GM18498 (cell line): ENCODE results near the gene PDZD2.
"Not testable (repeated sequence)": the region's sequence is repeated elsewhere in the genome, so short reads cannot be mapped to it uniquely, and the experiment has no call there.

Source experiments
- ATAC-seq: cut with Tn5 transposase; IDR thresholded peaks from one replicate; pipeline ENCODE4 v1.9.1; 2021; ENCODE audit warnings: mild to moderate bottlenecking, moderate library complexity; ENCODE audit not compliant: unreplicated experiment

Gene PDZD2

DNA sequence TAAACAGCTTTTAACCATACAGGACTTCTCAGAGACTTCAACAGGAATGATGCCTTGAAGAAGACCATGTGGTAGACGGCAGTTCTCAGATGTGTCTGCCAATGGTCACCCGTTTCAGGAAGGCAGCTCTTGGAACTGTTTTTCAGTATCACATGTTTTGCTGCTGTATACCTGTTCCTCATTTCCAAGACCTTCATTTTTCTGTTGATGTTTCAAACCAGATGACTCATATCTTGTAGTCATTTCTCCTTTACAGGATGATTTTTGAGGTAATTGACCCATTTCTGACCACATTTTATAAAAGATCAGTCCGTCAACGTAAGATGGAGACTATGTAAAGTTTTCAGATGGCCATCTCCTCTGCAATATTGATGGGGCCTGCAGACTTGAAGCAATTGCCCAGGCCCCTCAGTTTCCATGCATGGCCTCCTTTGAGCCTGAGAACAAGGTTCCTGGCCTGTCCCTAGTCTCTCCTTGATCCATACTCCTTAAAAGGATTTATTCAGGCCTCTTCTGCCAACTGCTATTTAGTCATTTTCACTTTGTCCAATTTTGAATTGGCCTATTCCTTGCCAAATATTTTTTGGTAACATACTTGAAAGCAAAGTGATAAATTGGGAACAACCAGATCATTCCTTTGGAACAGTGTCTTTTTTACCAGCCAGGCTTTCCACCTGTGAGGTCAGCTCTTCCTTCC is 128.6 kb downstream of the PDZD2 start:
- peak; percentile 31 for ATAC-seq

DNA sequence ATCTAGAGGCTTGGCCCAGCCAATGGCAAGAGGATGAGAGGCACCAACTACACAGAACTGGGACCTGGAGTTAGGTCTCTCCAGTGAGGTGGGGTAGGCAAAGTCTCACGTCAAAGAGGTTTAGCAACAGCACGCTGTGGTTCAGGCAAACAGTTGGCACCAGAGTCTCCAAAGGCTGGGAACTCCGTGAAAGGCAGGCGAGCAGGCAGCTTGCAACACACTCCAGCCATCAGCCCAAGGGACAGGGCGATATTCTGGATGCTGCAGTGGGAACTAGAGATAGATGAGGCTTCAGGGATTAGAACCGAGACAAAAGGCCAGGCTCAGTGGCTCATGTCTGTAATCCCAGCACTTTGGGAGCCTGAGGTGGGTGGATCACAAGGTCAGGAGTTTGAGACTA is 129.1 kb downstream of the PDZD2 start:
- ATAC-seq, result no peak

GRCh38 chr5:31768784-31769183 is 129.9 kb downstream of the PDZD2 start:
- no peak for ATAC-seq

DNA sequence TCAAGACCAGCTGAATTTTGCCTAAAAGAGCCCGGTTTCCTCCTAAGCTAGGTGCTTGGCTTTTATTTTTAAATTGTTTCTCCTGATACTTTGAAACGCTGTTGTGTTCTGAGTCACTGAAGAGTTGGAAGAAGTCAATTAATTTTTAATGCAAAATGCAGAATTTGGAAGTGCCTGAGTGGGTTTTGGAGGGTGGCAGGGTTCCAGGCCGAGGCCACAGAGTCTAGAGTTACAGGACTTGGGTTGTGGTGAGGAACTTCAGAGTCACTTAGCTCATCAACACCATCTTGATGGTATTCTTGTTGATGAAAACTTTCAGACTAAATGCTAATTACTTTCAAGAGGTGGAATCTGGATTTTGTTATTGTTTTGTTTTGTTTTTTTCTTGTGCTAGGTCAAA is 130.6 kb downstream of the PDZD2 start:
- no peak for ATAC-seq

GRCh38 chr5:31770132-31770720 is 131.3 kb downstream of the PDZD2 start:
- no peak for ATAC-seq

- peak; percentile 91 for ATAC-seq
These were observed 132.1 kb downstream of the PDZD2 start for GRCh38 chr5:31770998-31771397.

- peak; percentile 16 for ATAC-seq
These were observed 132.6 kb downstream of the PDZD2 start for GRCh38 chr5:31771500-31771899.

DNA sequence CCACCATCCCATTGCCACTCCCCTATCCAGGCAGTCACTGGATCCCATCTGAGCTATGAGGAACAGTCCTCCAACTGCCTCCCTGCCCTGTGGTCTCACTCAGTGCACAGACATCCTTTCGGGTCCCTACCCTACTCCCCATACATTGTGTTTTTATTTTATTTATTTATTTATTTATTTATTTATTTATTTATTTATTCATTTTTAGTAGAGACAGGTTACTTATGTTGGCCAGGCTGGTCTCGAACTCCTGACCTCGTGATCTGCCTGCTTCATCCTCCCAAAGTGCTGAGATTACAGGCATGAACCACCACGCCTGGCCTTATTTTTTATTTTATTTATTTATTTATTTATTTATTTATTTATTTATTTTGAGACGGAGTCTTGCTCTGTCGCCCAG is 137.4 kb downstream of the PDZD2 start:
- ATAC-seq, result not testable (repeated sequence)

DNA sequence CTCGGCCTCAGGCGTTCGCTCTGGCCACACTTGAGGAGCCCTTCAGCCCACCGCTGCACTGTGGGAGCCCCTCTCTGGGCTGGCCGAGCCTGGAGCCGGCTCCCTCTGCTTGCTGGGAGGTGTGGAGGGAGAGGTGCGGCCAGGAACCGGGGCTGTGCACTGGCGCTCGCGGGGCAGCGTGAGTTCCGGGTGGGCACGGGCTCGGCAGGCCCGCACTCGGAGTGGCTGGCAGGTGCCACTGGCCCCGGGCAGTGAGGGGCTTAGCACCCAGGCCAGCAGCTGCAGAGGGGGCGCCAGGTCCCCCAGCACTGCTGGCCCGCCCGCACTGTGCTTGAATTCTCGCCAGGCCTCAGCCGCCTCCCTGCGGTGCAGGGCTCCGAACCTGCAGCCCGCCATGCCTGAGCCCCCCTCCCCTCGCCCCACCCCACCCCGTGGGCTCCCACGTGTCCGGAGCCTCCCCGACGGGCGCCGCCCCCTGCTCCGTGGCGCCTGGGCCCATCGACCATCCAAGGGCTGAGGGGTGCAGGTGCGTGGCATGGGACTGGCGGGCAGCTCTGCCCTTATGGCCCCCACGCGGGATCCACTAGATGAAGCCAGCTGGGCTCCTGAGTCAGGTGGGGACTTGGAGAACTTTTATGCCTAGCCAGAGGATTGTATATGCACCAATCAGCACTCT is 138.2 kb downstream of the PDZD2 start:
- no peak for ATAC-seq

DNA sequence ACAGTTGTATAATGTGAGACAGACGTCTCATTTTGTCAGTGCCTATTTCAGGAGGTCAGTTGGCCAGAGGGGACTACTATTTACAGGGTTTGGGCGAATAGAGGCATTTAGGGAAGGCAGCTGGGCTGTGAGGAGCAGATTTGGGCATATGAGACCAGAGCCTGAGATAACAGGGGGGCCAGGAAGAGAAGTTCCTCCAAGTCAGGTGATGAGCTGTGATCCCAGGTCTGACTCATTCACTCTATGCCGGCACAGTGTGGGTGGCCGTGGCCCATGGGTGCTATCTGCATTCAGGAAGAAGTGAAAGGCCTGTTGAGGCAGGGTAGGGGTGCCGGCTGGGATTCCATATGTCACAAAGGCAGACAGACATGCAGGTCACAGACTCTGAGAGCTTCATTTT is 142.8 kb downstream of the PDZD2 start:
- no peak for ATAC-seq

DNA sequence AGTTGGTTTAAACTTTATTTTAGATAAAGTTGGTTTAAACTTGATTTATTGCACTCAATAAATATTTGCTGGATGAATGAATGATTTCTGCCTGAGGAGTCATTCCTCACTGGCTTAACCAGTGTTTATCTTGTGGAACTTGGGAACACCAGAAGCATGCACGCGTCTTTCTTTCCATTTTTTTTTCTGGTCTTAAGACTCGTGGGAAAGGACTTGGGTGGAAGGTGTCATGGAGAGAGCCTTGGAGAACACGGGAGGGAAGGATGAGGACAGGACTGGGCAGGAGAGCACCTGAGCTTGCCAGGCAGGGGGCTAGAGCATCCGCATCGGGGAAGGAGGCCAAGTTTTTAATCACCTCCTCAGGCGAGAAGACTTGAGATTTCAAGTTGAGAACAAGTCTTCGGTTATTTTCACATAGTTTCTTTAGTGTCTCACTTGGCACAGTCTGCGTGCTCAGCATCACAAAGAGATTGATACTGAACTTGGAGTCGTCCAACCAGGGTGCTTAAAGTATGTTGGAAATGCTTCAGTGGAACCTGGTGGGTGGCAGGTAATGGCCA is 144.2 kb downstream of the PDZD2 start:
- ATAC-seq, result no peak

DNA sequence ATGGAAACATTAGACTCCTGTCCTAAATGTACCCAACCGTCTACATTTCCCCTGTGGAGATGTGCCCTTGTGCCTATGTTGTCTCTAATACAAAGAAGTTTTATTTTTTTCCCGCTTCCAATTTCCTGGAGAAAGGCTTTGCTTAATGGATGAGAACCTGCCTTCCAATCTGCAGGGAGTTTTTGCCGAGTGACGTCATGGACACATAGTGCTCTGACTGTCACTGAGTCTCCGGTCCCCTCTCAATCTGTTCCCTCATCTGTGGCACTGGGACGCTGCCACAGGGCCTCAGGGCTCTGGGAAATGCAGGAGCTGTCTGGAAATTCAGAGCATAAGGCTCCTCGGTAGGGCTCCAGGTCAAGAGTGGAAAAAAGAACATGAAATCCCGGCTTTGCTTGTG is 144.8 kb downstream of the PDZD2 start:
- ATAC-seq, result no peak

- no peak for ATAC-seq
These were observed 147.2 kb downstream of the PDZD2 start for GRCh38 chr5:31786090-31786631.

DNA sequence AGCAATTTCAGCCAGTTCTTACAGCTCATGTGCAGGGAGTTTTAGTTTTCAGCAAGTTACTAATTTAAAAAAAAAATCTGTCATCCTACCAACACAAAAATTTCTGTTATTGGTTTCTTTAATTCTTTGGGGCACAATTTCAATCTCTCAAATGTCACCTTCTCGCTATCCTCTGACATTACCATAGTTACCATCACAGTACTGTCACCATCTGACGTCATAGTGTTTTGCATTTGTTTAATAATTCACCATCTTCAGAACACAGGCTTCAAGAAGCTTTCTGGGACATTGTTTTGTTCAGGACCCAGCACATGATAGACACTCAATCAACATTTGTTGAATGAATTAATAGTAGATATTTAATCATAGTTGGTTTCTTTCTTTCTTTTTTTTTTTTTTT is 155.1 kb downstream of the PDZD2 start:
- ATAC-seq, result no peak

- no peak for ATAC-seq
These were observed 159.2 kb downstream of the PDZD2 start for GRCh38 chr5:31798168-31798567.

GRCh38 chr5:31800351-31800750 is 161.4 kb downstream of the PDZD2 start:
- ATAC-seq, result no peak

DNA sequence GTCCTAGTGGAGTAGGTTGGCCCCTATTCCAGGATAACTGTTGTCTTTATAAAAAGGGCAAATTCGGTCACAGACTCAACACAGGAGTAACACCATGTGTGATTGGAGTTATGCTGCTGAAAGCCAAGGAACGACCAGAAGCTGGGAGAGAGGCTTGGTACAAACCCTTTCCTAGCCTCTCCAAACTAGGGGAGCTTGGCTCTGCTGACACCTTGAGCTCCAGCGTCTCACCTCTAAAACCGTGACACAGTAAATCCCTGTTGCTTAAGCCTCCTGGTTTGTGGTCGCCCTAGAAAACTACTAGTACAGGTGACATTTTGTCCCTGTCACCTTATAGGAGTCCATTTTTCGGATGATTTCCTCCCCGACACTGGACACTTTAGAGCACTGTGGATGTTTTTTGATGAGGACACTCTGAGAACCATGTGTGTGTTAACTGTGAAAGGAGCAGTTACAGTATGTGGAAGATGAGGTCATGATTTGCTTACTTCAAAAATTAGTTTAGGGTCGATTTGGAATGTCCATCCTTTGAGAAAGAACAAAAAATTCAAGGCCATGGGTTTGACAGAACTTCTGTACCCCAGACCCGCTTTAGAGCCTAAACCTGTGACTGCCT is 167.0 kb downstream of the PDZD2 start:
- no peak for ATAC-seq

- ATAC-seq, result no peak
These were observed 167.6 kb downstream of the PDZD2 start for GRCh38 chr5:31806561-31806960.

DNA sequence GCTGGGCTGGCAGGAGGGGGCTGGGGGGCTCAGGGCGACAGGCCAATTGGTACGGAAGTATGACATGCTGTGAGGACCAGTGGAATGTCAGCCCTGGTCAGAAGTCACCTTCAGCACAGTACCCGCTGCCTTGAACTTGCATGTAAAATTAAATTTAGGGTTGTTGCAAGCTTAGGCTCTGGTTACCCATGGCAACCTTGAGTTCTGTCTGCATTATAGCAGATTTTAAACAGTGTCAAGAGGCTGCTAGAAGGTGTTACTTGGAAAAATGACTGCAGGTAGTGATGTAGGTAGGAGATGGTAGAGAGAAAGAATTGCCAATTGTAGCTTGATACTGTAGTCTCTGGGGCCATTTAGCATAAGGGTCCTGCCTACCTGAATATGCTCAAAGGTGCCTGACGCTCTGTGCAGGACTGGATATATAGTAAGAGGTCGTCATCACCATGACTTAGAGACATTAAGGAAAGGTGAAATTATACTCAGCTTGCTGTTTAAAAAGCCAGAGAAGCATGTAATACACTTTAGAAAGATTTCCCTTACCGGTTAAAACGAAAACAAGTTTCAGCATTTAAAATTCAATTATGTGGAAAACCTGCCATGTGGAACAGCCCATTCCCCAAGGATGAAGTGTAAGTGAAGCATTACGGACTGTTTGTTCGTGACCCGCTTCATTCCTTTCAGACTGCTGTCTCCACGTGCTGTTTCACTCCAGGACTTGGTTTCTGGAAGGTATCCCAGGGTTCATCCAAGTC is 169.0 kb downstream of the PDZD2 start:
- ATAC-seq, result no peak

DNA sequence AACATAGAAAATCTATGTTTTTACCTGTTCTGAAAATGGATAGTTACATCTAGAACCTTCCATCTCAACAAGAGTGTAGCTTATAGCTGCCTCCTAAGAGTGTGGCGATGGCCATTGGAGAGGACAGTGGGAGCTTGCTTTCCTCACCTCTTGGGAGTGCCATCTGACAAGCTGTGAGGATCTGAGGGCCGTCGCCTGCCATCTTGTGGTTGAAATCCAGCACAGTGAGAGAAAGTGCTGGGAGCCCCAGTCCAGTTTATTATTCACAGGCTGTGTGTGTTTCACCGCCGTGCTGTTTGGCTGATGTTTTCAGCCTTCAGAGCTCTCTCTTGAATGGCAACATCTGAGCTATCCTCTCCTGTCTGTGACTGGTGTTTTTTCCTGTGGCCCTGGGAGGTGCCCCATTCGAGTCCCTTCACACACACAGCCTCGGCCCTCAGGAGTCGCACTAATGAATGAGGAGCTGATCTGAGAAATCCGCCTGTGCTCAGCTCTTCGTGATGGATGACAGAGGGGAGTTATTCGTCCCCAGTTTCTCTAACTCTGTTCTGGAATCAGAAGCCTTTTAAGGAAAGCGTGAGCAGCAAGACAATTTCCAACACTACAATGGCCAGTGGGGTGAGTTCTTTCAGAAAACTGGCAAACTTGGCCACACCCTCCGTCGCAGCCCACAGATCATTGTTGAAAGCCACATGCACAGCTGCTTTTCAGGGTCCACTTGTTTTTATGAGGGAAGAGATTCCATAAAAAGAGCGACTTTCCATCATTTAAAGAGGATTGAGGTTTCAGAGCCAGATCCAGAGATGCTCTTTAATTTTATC is 170.3 kb downstream of the PDZD2 start:
- no peak for ATAC-seq
